ENCODE results near the gene SYNPR. TPM values are rescaled to one million over a fixed set of nuclear protein-coding genes. Genes with fewer than 3 reads are reported as not detected.

SYNPR gene
- total RNA-seq, 1 donor = not detected

- Histone ChIP-seq H3K4me1 (ENCODE audit: insufficient read depth, low read length) (no peaks in the 10 kb centered on the region), H3K27me3 (ENCODE audit: insufficient read depth, low read length) (no peaks in the 10 kb centered on the region)
Observed at GRCh38 chr3:63492464-63492863, 214.4 kb downstream of the SYNPR start.

GRCh38 chr3:63493101-63493500 is 215.0 kb downstream of the SYNPR start:
- no peak overlapping the region for H3K4me3 ChIP-seq (ENCODE audit: low read length)
- no peaks in the 10 kb centered on the region for H3K9me3 ChIP-seq (ENCODE audit: low read depth, low read length)

More at GRCh38 chr3:63492464-63492863, 214.4 kb downstream of the SYNPR start:
- Histone ChIP-seq H3K4me3 (ENCODE audit: low read length) (no peak overlapping the region), H3K9me3 (ENCODE audit: low read depth, low read length) (no peaks in the 10 kb centered on the region)

GRCh38 chr3:63494646-63495045 is 216.5 kb downstream of the SYNPR start:
- Histone ChIP-seq H3K4me3 (ENCODE audit: low read length) (no peak overlapping the region), H3K27me3 (ENCODE audit: insufficient read depth, low read length) (no peaks in the 10 kb centered on the region), H3K4me1 (ENCODE audit: insufficient read depth, low read length) (no peaks in the 10 kb centered on the region), H3K9me3 (ENCODE audit: low read depth, low read length) (no peaks in the 10 kb centered on the region)

More at GRCh38 chr3:63493101-63493500, 215.0 kb downstream of the SYNPR start:
- Histone ChIP-seq H3K27me3 (ENCODE audit: insufficient read depth, low read length) (no peaks in the 10 kb centered on the region), H3K4me1 (ENCODE audit: insufficient read depth, low read length) (no peaks in the 10 kb centered on the region)

- Histone ChIP-seq H3K4me3 (ENCODE audit: low read length) (no peak overlapping the region), H3K27me3 (ENCODE audit: insufficient read depth, low read length) (no peaks in the 10 kb centered on the region), H3K9me3 (ENCODE audit: low read depth, low read length) (no peaks in the 10 kb centered on the region), H3K4me1 (ENCODE audit: insufficient read depth, low read length) (no peaks in the 10 kb centered on the region)
Observed at GRCh38 chr3:63497641-63498040, 219.5 kb downstream of the SYNPR start.

- Histone ChIP-seq H3K4me1 (ENCODE audit: insufficient read depth, low read length) (no peaks in the 10 kb centered on the region), H3K9me3 (ENCODE audit: low read depth, low read length) (no peaks in the 10 kb centered on the region), H3K4me3 (ENCODE audit: low read length) (no peak overlapping the region), H3K27me3 (ENCODE audit: insufficient read depth, low read length) (no peaks in the 10 kb centered on the region)
Observed at GRCh38 chr3:63500196-63500595, 222.1 kb downstream of the SYNPR start.

- Histone ChIP-seq H3K27me3 (ENCODE audit: insufficient read depth, low read length) (no peaks in the 10 kb centered on the region), H3K9me3 (ENCODE audit: low read depth, low read length) (no peaks in the 10 kb centered on the region), H3K4me3 (ENCODE audit: low read length) (no peak overlapping the region), H3K4me1 (ENCODE audit: insufficient read depth, low read length) (no peaks in the 10 kb centered on the region)
Observed at GRCh38 chr3:63508305-63508704, 230.2 kb downstream of the SYNPR start.

GRCh38 chr3:63508771-63509170 is 230.7 kb downstream of the SYNPR start:
- Histone ChIP-seq H3K27me3 (ENCODE audit: insufficient read depth, low read length) (no peaks in the 10 kb centered on the region), H3K4me1 (ENCODE audit: insufficient read depth, low read length) (no peaks in the 10 kb centered on the region), H3K4me3 (ENCODE audit: low read length) (no peak overlapping the region), H3K9me3 (ENCODE audit: low read depth, low read length) (no peaks in the 10 kb centered on the region)

GRCh38 chr3:63513791-63514190 is 235.7 kb downstream of the SYNPR start:
- Histone ChIP-seq H3K9me3 (ENCODE audit: low read depth, low read length) (no peaks in the 10 kb centered on the region), H3K27me3 (ENCODE audit: insufficient read depth, low read length) (no peaks in the 10 kb centered on the region), H3K4me3 (ENCODE audit: low read length) (no peak overlapping the region), H3K4me1 (ENCODE audit: insufficient read depth, low read length) (no peaks in the 10 kb centered on the region)

- Histone ChIP-seq H3K4me1 (ENCODE audit: insufficient read depth, low read length) (no peaks in the 10 kb centered on the region), H3K4me3 (ENCODE audit: low read length) (no peak overlapping the region), H3K9me3 (ENCODE audit: low read depth, low read length) (no peaks in the 10 kb centered on the region), H3K27me3 (ENCODE audit: insufficient read depth, low read length) (no peaks in the 10 kb centered on the region)
Observed at GRCh38 chr3:63514678-63515077, 236.6 kb downstream of the SYNPR start.

- H3K9me3 ChIP-seq (ENCODE audit: low read depth, low read length) = no peaks in the 10 kb centered on the region
- no peaks in the 10 kb centered on the region for H3K27me3 ChIP-seq (ENCODE audit: insufficient read depth, low read length)
- no peak overlapping the region for H3K4me3 ChIP-seq (ENCODE audit: low read length)
- no peaks in the 10 kb centered on the region for H3K4me1 ChIP-seq (ENCODE audit: insufficient read depth, low read length)
Observed at GRCh38 chr3:63519426-63519825, 241.3 kb downstream of the SYNPR start.

GRCh38 chr3:63521657-63522056 is 243.5 kb downstream of the SYNPR start:
- Histone ChIP-seq H3K27me3 (ENCODE audit: insufficient read depth, low read length) (no peaks in the 10 kb centered on the region), H3K9me3 (ENCODE audit: low read depth, low read length) (no peaks in the 10 kb centered on the region), H3K4me3 (ENCODE audit: low read length) (no peak overlapping the region), H3K4me1 (ENCODE audit: insufficient read depth, low read length) (no peaks in the 10 kb centered on the region)

GRCh38 chr3:63523100-63523499 is 245.0 kb downstream of the SYNPR start:
- H3K27me3 ChIP-seq (ENCODE audit: insufficient read depth, low read length) = no peaks in the 10 kb centered on the region
- no peaks in the 10 kb centered on the region for H3K4me1 ChIP-seq (ENCODE audit: insufficient read depth, low read length)
- H3K9me3 ChIP-seq (ENCODE audit: low read depth, low read length) = no peaks in the 10 kb centered on the region
- H3K4me3 ChIP-seq (ENCODE audit: low read length) = no peak overlapping the region

- Histone ChIP-seq H3K4me3 (ENCODE audit: low read length) (no peak overlapping the region), H3K27me3 (ENCODE audit: insufficient read depth, low read length) (no peaks in the 10 kb centered on the region), H3K4me1 (ENCODE audit: insufficient read depth, low read length) (no peaks in the 10 kb centered on the region), H3K9me3 (ENCODE audit: low read depth, low read length) (no peaks in the 10 kb centered on the region)
Observed at GRCh38 chr3:63528325-63529000, 250.4 kb downstream of the SYNPR start.

- Histone ChIP-seq H3K9me3 (ENCODE audit: low read depth, low read length) (no peaks in the 10 kb centered on the region), H3K4me1 (ENCODE audit: insufficient read depth, low read length) (no peaks in the 10 kb centered on the region), H3K27me3 (ENCODE audit: insufficient read depth, low read length) (no peaks in the 10 kb centered on the region), H3K4me3 (ENCODE audit: low read length) (no peak overlapping the region)
Observed at GRCh38 chr3:63532521-63532920, 254.4 kb downstream of the SYNPR start.

GRCh38 chr3:63538919-63539318 is 260.8 kb downstream of the SYNPR start:
- Histone ChIP-seq H3K4me3 (ENCODE audit: low read length) (no peak overlapping the region), H3K9me3 (ENCODE audit: low read depth, low read length) (no peaks in the 10 kb centered on the region), H3K4me1 (ENCODE audit: insufficient read depth, low read length) (no peaks in the 10 kb centered on the region), H3K27me3 (ENCODE audit: insufficient read depth, low read length) (no peaks in the 10 kb centered on the region)

GRCh38 chr3:63555767-63556166 is 277.7 kb downstream of the SYNPR start:
- no peak overlapping the region for H3K4me3 ChIP-seq (ENCODE audit: low read length)
- H3K4me1 ChIP-seq (ENCODE audit: insufficient read depth, low read length) = no peaks in the 10 kb centered on the region
- H3K9me3 ChIP-seq (ENCODE audit: low read depth, low read length) = no peaks in the 10 kb centered on the region
- H3K27me3 ChIP-seq (ENCODE audit: insufficient read depth, low read length) = no peaks in the 10 kb centered on the region

Data from mononuclear cell (primary cell).